ENCODE results near the gene ACSS1.

DNA sequence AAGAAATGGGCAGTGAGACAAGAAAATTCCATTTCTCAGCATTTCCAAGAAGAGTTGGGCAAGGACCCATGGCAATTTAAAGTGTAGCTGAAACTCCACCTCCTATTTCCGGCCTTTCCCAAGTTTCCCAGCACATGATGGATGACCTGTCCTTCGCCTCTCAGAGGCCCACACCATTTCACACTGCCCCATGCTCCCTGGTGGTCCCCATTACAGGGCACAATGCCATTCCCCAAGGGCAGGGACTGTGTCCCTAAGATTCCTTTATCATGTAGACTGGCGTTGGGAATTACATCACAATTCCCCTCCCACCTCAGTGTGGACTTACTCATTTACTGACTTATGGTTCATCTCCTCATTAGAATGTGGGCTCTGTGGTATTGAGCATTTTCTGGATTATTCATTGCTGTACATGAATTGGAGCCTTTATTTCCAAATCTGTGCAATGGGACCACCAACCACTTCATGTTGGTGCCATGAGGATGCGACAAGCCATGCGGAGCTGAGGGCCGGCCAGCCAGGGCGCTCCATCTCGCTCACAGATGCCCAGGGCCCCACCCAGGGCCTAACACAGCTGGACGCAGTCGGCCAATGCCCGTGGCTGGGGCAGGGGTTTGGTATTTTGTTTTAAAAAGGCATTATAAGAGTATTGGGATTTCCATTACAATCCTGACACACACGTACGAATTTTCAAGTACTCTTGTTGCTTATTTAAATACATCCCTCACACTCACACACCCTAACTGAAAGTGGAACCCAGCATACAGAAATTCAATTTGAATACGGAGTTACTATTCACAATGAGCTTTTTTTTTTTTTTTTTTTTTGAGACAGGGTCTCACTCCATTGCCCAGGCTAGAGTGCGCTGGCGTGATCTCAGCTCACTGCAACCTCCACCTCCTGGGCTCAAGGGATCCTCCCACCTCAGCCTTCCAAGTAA, 5.4 kb downstream of the ACSS1 start:
- TF ChIP-seq, protein P1, sequence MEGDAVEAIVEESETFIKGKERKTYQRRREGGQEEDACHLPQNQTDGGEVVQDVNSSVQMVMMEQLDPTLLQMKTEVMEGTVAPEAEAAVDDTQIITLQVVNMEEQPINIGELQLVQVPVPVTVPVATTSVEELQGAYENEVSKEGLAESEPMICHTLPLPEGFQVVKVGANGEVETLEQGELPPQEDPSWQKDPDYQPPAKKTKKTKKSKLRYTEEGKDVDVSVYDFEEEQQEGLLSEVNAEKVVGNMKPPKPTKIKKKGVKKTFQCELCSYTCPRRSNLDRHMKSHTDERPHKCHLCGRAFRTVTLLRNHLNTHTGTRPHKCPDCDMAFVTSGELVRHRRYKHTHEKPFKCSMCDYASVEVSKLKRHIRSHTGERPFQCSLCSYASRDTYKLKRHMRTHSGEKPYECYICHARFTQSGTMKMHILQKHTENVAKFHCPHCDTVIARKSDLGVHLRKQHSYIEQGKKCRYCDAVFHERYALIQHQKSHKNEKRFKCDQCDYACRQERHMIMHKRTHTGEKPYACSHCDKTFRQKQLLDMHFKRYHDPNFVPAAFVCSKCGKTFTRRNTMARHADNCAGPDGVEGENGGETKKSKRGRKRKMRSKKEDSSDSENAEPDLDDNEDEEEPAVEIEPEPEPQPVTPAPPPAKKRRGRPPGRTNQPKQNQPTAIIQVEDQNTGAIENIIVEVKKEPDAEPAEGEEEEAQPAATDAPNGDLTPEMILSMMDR (IDR thresholded peaks at IDR 0.05), result no peak
- TF ChIP-seq POLR2A (IDR thresholded peaks at IDR 0.05), result no peak

Measured in body of pancreas (tissue), 4 donors.